Stimulated activated CD8-positive, alpha-beta memory T cell treated with anti-CD3 and anti-CD28 coated beads, Interleukin-7, amount 100 ng/mL, for 4 hours (primary cell): ENCODE measurements around the gene NDUFAF3.

Source experiments
- DNase-seq, 2 donors: peaks; one replicate each; pipeline ENCODE4 v3.0.0-alpha.2; 2020; ENCODE audit warnings: low read depth in 2 of 2

Gene NDUFAF3

GRCh38 chr3:49054344-49054862 lies 32.5 kb downstream of the NDUFAF3 start:
- DNase-seq, result no peak

- DNase-seq, result no peak
These were observed 35.3 kb downstream of the NDUFAF3 start for GRCh38 chr3:49057268-49057667.

GRCh38 chr3:49058011-49058410 lies 36.1 kb downstream of the NDUFAF3 start:
- DNase-seq, result no peak
